Keratinocyte (primary cell): Measurements from ENCODE around the gene CLCN5. TPM values are rescaled to one million over a fixed set of nuclear protein-coding genes. Genes with fewer than 3 reads are reported as not detected.

ENCODE experiments used
- DNase-seq: peaks from one replicate; pipeline ENCODE4 v3.0.0-alpha.2; 2011; ENCODE audit warnings: low read depth, missing footprints, low spot score
- FAIRE-seq: peaks from 2 replicates; lab custom pipeline; 2011; peaks lifted over from hg19 to GRCh38; lab: Jason Lieb, UNC
- H2AFZ ChIP-seq: 2 replicates; pipeline ENCODE4 v1.6.0; 2012; ENCODE audit warnings: low read length, control low read depth, inconsistent platforms; ENCODE audit not compliant: control insufficient read depth
- H3K27ac ChIP-seq: 2 replicates; pipeline ENCODE4 v1.5.1; 2011; ENCODE audit warnings: low read length; ENCODE audit not compliant: control insufficient read depth, insufficient read depth
- H3K27me3 ChIP-seq: 3 replicates; pipeline ENCODE4 v1.6.0; 2011; ENCODE audit warnings: low read length; ENCODE audit not compliant: control insufficient read depth, insufficient read depth; ENCODE audit errors: extremely low read depth
- H3K36me3 ChIP-seq, 2 experiments: 2 replicates in 1 of 2; 3 replicates in 1 of 2; pipeline ENCODE4 v1.5.1; 2011; ENCODE audit warnings: low read length in 2 of 2, mild to moderate bottlenecking in 1 of 2; ENCODE audit not compliant: control insufficient read depth in 2 of 2, insufficient read depth in 2 of 2; ENCODE audit errors: extremely low read depth in 1 of 2
- H3K4me1 ChIP-seq: 3 replicates; pipeline ENCODE4 v1.5.1; 2011; ENCODE audit warnings: low read length; ENCODE audit not compliant: control insufficient read depth, insufficient read depth; ENCODE audit errors: extremely low read depth
- H3K4me2 ChIP-seq: 3 replicates; pipeline ENCODE4 v1.6.0; 2011; ENCODE audit warnings: low read depth, low read length; ENCODE audit not compliant: control insufficient read depth, insufficient read depth; ENCODE audit errors: extremely low read depth
- H3K4me3 ChIP-seq, 3 experiments: fragments of 200-600 bp in 1 of 3; sonication (generic) in 1 of 3; 2 replicates in 2 of 3; 3 replicates in 1 of 3; pipeline ENCODE4 v1.5.1; 2011 to 2016; ENCODE audit warnings: low read length in 3 of 3, mild to moderate bottlenecking in 3 of 3, control low read depth in 2 of 3, inconsistent platforms in 1 of 3, low read depth in 1 of 3, mixed read lengths in 1 of 3, mixed run types in 1 of 3, moderate library complexity in 1 of 3; ENCODE audit not compliant: control insufficient read depth in 2 of 3, insufficient read depth in 2 of 3; ENCODE audit errors: extremely low read depth in 1 of 3
- H3K79me2 ChIP-seq: 2 replicates; pipeline ENCODE4 v1.6.0; 2012; ENCODE audit warnings: low read length; ENCODE audit not compliant: control insufficient read depth, insufficient read depth
- H3K9ac ChIP-seq: 3 replicates; pipeline ENCODE4 v1.6.0; 2011; ENCODE audit warnings: low read length; ENCODE audit not compliant: control insufficient read depth, insufficient read depth; ENCODE audit errors: extremely low read depth
- H3K9me1 ChIP-seq: 3 replicates; pipeline ENCODE4 v1.6.0; 2011; ENCODE audit warnings: low read length; ENCODE audit not compliant: control insufficient read depth, insufficient read depth; ENCODE audit errors: extremely low read depth
- H3K9me3 ChIP-seq: 2 replicates; pipeline ENCODE4 v1.5.1; 2012; ENCODE audit warnings: low read depth, low read length; ENCODE audit not compliant: control insufficient read depth
- H4K20me1 ChIP-seq: 3 replicates; pipeline ENCODE4 v1.6.0; 2011; ENCODE audit warnings: low read length; ENCODE audit not compliant: control insufficient read depth, insufficient read depth; ENCODE audit errors: extremely low read depth
- CTCF ChIP-seq, 3 experiments: IDR thresholded peaks in 1 of 3; conservative IDR thresholded peaks in 1 of 3; optimal IDR thresholded peaks in 1 of 3; 2 replicates in 2 of 3; 3 replicates in 1 of 3; pipeline versions ENCODE3 to v1.5.1; 2011; ENCODE audit warnings: low read length in 3 of 3, mild to moderate bottlenecking in 3 of 3, moderate library complexity in 2 of 3, control low read depth in 1 of 3, inconsistent platforms in 1 of 3; ENCODE audit not compliant: insufficient read depth in 2 of 3; ENCODE audit errors: extremely low read depth in 1 of 3
- EZH2 ChIP-seq: IDR thresholded peaks from one replicate; pipeline ENCODE4 v1.6.1; 2012; ENCODE audit warnings: inconsistent platforms, mild to moderate bottlenecking, low read length, moderate library complexity
- dilution Hi-C: fragments of 300-500 bp; cut with MboI; formaldehyde crosslinking; loops from one replicate; pipeline ENCODE4 v1.7.0; 2020; ENCODE audit warnings: low sequenced_read_pairs; ENCODE audit not compliant: extremely low pct_ligation_motif_present
- polyA plus RNA-seq, 5 experiments: library from polyadenylated mRNA; depleted of rRNA in 3 of 5; stranded (reverse) in 3 of 5; stranded (forward) in 1 of 5; unstranded in 1 of 5; fragments of >200 nt; gene quantifications; 1 replicate in 1 of 5; 2 replicates in 3 of 5; 3 replicates in 1 of 5; pipeline versions ENCODE4 v1.2.1 to v1.2.3, GENCODE V29; 2011 to 2012; ENCODE audit warnings: missing spikeins in 2 of 5, low read depth in 1 of 5, low replicate concordance in 1 of 5

Gene CLCN5
- polyA plus RNA-seq, 1 donor (not counting 4 experiments of a cell fraction or from before 2014, with no cell fraction given) = 3.9 TPM

- peak; percentile 13 to 46 (median 37) for TF ChIP-seq CTCF (optimal IDR thresholded peaks at IDR 0.05 in 1 of 3, IDR thresholded peaks at IDR 0.05 in 1 of 3, conservative IDR thresholded peaks at IDR 0.05 in 1 of 3; ENCODE audit: extremely low read depth in 1 of 3, insufficient read depth in 2 of 3, low read length in 3 of 3)
- no peak for TF ChIP-seq EZH2
- no peaks in the 10 kb centered on the region for H3K4me1 ChIP-seq
- H3K36me3 ChIP-seq = no peaks in the 10 kb centered on the region
- H3K4me2 ChIP-seq = peak within 1 kb of the TSS; percentile 61
- H3K9me1 ChIP-seq = no peaks in the 10 kb centered on the region
- H3K4me3 ChIP-seq = peak within 1 kb of the TSS; percentile 54 to 67 (median 54)
- H3K79me2 ChIP-seq = no peaks in the 10 kb centered on the region
- H3K9ac ChIP-seq = peak within 1 kb of the TSS; percentile 70
- no peak for FAIRE-seq
- no peaks in the 10 kb centered on the region for H4K20me1 ChIP-seq
- H3K9me3 ChIP-seq = no peaks in the 10 kb centered on the region
- no peaks in the 10 kb centered on the region for H3K27me3 ChIP-seq
- peak; percentile 35 for DNase-seq
- peak within 1 kb of the TSS; percentile 72 for H2AFZ ChIP-seq
- dilution Hi-C loops = no loop called here
- H3K27ac ChIP-seq = peak within 1 kb of the TSS; percentile 42
Measured at GRCh38 chrX:49878834-49879655, 43.4 kb upstream of the CLCN5 start, which contains the start of gene USP27X. USP27X (plus strand) TSS chrX:49879484; CDS start chrX:49880308, 824 bp downstream.

- Histone ChIP-seq H3K4me2 (peak overlapping the region; percentile 57), H3K79me2 (no peaks in the 10 kb centered on the region), H4K20me1 (no peaks in the 10 kb centered on the region), H3K36me3 (no peaks in the 10 kb centered on the region), H3K4me3 (peak overlapping the region; percentile 35 to 67 (median 54)), H3K9ac (peak overlapping the region; percentile 70), H2AFZ (no peak overlapping the region), H3K9me1 (no peaks in the 10 kb centered on the region), H3K9me3 (no peaks in the 10 kb centered on the region), H3K27me3 (no peaks in the 10 kb centered on the region), H3K27ac (no peak overlapping the region), H3K4me1 (no peaks in the 10 kb centered on the region)
- DNase-seq (no peak), FAIRE-seq (no peak)
- dilution Hi-C loops = no loop called here
- TF ChIP-seq EZH2 (no peak), CTCF (optimal IDR thresholded peaks at IDR 0.05 in 1 of 3, IDR thresholded peaks at IDR 0.05 in 1 of 3, conservative IDR thresholded peaks at IDR 0.05 in 1 of 3; ENCODE audit: extremely low read depth in 1 of 3, insufficient read depth in 2 of 3, low read length in 3 of 3) (no peak)
Measured at GRCh38 chrX:49879656-49880277, 42.6 kb upstream of the CLCN5 start.
